Measurements from ENCODE around the gene PHACTR1. TPM values are rescaled to one million over a fixed set of nuclear protein-coding genes. Genes with fewer than 3 reads are reported as not detected.

Gene PHACTR1
- polyA plus RNA-seq, 1 of the 3 experiments (the other 2 are of a cell fraction) = 0.12 TPM

DNA sequence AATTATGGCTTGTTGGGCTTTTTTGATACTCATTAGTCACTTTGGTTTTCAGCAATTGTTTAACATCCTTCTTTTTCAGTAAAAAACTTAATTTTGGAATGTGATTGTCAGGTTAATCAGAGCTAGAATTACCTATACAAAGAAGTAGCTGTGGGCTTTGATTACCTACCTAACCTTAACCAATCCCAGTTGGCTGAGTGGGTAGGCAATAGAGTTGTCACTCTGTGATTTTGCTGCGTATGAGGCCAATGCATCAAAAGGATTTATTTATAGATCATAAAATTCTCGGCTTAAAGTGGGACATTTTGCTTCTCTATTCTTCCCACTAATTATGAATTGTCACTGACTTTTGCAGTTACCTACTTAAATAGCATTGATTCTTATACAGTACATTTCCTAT lies 111.4 kb downstream of the PHACTR1 start:
- H3F3A ChIP-seq (replicated peaks; ENCODE audit: insufficient read depth) = no peaks in the 10 kb centered on the region
- no peak overlapping the region for H3K27ac ChIP-seq (ENCODE audit: low read depth in 2 of 2, low read length in 1 of 2)
- H3K9me3 ChIP-seq = no peaks in the 10 kb centered on the region
- H3K4me1 ChIP-seq (ENCODE audit: control insufficient read depth in 1 of 2, insufficient read depth in 2 of 2, low read depth in 1 of 2, low read length in 1 of 2) = no peaks in the 10 kb centered on the region
- TF ChIP-seq RAD21 (IDR thresholded peaks at IDR 0.05; ENCODE audit: low read length) (no peak), SIN3A (IDR thresholded peaks at IDR 0.05; ENCODE audit: borderline replicate concordance, low read depth, low read length) (no peak), NFIC (IDR thresholded peaks at IDR 0.05; ENCODE audit: borderline replicate concordance) (no peak), CHD2 (IDR thresholded peaks at IDR 0.05; ENCODE audit: low read length, partially characterized antibody) (no peak), RCOR1 (IDR thresholded peaks at IDR 0.05; ENCODE audit: low read length) (no peak), JUND (IDR thresholded peaks at IDR 0.05) (no peak), RFX5 (IDR thresholded peaks at IDR 0.05; ENCODE audit: low read length) (no peak), TEAD4 (IDR thresholded peaks at IDR 0.05; ENCODE audit: borderline replicate concordance, insufficient read depth) (no peak), MEF2A (IDR thresholded peaks at IDR 0.05; ENCODE audit: borderline replicate concordance, low read depth) (no peak), REST (IDR thresholded peaks at IDR 0.05; ENCODE audit: low read depth, low read length) (no peak), FOXJ3 (CRISPR knock-in tag; IDR thresholded peaks at IDR 0.05) (no peak), FOXM1 (IDR thresholded peaks at IDR 0.05; ENCODE audit: low read depth) (no peak), USF1 (IDR thresholded peaks at IDR 0.05; ENCODE audit: borderline replicate concordance, low read depth) (no peak), SMC3 (IDR thresholded peaks at IDR 0.05; ENCODE audit: low read depth, low read length) (no peak), NRF1 (IDR thresholded peaks at IDR 0.05; ENCODE audit: low read depth, low read length) (no peak), POLR2AphosphoS5 (IDR thresholded peaks at IDR 0.05; ENCODE audit: low read depth, low read length) (no peak), EZH2phosphoT487 (IDR thresholded peaks at IDR 0.05; ENCODE audit: borderline replicate concordance, low read depth) (no peak), GATA2 (CRISPR knock-in tag; IDR thresholded peaks at IDR 0.05) (no peak), ELF1 (IDR thresholded peaks at IDR 0.05) (no peak)
- TF ChIP-seq, protein P1, sequence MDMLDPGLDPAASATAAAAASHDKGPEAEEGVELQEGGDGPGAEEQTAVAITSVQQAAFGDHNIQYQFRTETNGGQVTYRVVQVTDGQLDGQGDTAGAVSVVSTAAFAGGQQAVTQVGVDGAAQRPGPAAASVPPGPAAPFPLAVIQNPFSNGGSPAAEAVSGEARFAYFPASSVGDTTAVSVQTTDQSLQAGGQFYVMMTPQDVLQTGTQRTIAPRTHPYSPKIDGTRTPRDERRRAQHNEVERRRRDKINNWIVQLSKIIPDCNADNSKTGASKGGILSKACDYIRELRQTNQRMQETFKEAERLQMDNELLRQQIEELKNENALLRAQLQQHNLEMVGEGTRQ (IDR thresholded peaks at IDR 0.05; ENCODE audit: borderline replicate concordance, low read depth, low read length) = no peak
- H3K9me2 ChIP-seq = no peaks in the 10 kb centered on the region
- H3K9ac ChIP-seq = no peak overlapping the region
- WGBS (ENCODE audit: low lambda C conversion rate) = 30% methylated on average over 2 of the region's 2 CpGs
- no peak for DNase-seq
- H3K4me3 ChIP-seq (ENCODE audit: low read depth in 2 of 2, low read length in 1 of 2) = no peak overlapping the region
- no peak overlapping the region for H2AFZ ChIP-seq (ENCODE audit: low read depth)
- H3K4me2 ChIP-seq = no peak overlapping the region
- H4K20me1 ChIP-seq (ENCODE audit: insufficient read depth) = no peaks in the 10 kb centered on the region
- H3K27me3 ChIP-seq (ENCODE audit: insufficient read depth) = no peaks in the 10 kb centered on the region
- CTCF ChIA-PET = interaction anchor here (1.0 to 2.8 kb wide), 3 partner anchors 10 to 65 kb away, joined by 3 to 8 read pairs (median 3); no protein-coding TSS in a partner anchor
- POLR2A ChIA-PET = no interaction called here
- H3K36me3 ChIP-seq (replicated peaks in 1 of 2; ENCODE audit: control insufficient read depth in 1 of 2, insufficient read depth in 2 of 2, low read length in 1 of 2) = no peaks in the 10 kb centered on the region
- no peaks in the 10 kb centered on the region for H3K79me2 ChIP-seq (ENCODE audit: insufficient read depth)

All from SK-N-SH (cell line).